HG02852 (cell line): ENCODE data around the gene TAF15.

Experiments
- ATAC-seq: cut with Tn5 transposase; IDR thresholded peaks from one replicate; pipeline ENCODE4 v1.9.1; 2021; ENCODE audit warnings: mild to moderate bottlenecking, moderate library complexity; ENCODE audit not compliant: unreplicated experiment

Gene TAF15

GRCh38 chr17:35817196-35817595, 7.9 kb downstream of the TAF15 start:
- ATAC-seq, result no peak

- no peak for ATAC-seq
Measured at GRCh38 chr17:35819455-35819854, 10.2 kb downstream of the TAF15 start.

GRCh38 chr17:35821308-35821707, 12.0 kb downstream of the TAF15 start:
- ATAC-seq, result no peak

- no peak for ATAC-seq
Measured at GRCh38 chr17:35825206-35825605, 15.9 kb downstream of the TAF15 start.

- no peak for ATAC-seq
Measured at GRCh38 chr17:35841101-35841500, 31.8 kb downstream of the TAF15 start.

- ATAC-seq, result no peak
Measured at GRCh38 chr17:35841505-35841904, 32.2 kb downstream of the TAF15 start.

- no peak for ATAC-seq
Measured at GRCh38 chr17:35842239-35842638, 33.0 kb downstream of the TAF15 start.

- ATAC-seq, result no peak
Measured at GRCh38 chr17:35843698-35844097, 34.4 kb downstream of the TAF15 start.

GRCh38 chr17:35844547-35844946, 35.3 kb downstream of the TAF15 start:
- no peak for ATAC-seq

- ATAC-seq, result no peak
Measured at GRCh38 chr17:35846055-35846809, 36.9 kb downstream of the TAF15 start.

- ATAC-seq, result no peak
Measured at GRCh38 chr17:35847006-35847405, 37.7 kb downstream of the TAF15 start.

- ATAC-seq, result no peak
Measured at GRCh38 chr17:35847633-35848373, 38.5 kb downstream of the TAF15 start.

- no peak for ATAC-seq
Measured at GRCh38 chr17:35849469-35850348, 40.4 kb downstream of the TAF15 start.

- ATAC-seq, result no peak
Measured at GRCh38 chr17:35855965-35856364, 46.7 kb downstream of the TAF15 start.

GRCh38 chr17:35856603-35857002, 47.3 kb downstream of the TAF15 start:
- no peak for ATAC-seq

- ATAC-seq, result no peak
Measured at GRCh38 chr17:35864853-35865252, 55.6 kb downstream of the TAF15 start.

GRCh38 chr17:35865412-35866340, 56.4 kb downstream of the TAF15 start:
- ATAC-seq, result no peak

- ATAC-seq, result no peak
Measured at GRCh38 chr17:35866341-35866950, 57.2 kb downstream of the TAF15 start.

- no peak for ATAC-seq
Measured at GRCh38 chr17:35867574-35867973, 58.3 kb downstream of the TAF15 start.

- no peak for ATAC-seq
Measured at GRCh38 chr17:35868737-35869136, 59.5 kb downstream of the TAF15 start, which contains the start of gene HEATR9. TSS of gene HEATR9 (minus strand) at chr17:35868891. CDS start at chr17:35868742, 149 bp downstream.
